AG04450 (cell line): ENCODE results near the gene TSPAN3. TPM values are rescaled to one million over a fixed set of nuclear protein-coding genes. Genes with fewer than 3 reads are reported as not detected.
A peak's percentile ranks its signal among the peaks of the same experiment; 100 is the strongest.

ENCODE experiments used
- CTCF ChIA-PET: fragments of 300-600, 350-600 bp; formaldehyde crosslinking; extraction: SDS; loops from one replicate; lab custom pipeline; 2022; ENCODE audit warnings: antibody characterized with exemption, inconsistent platforms; lab: Charles Lee
- POLR2A ChIA-PET: fragments of 350-600 bp; formaldehyde crosslinking; extraction: SDS; loops from one replicate; lab custom pipeline; 2021; ENCODE audit warnings: antibody characterized with exemption, inconsistent platforms; lab: Yijun Ruan, JAX
- DNase-seq: peaks from one replicate; pipeline ENCODE4 v3.0.0-alpha.2; 2011; ENCODE audit warnings: low read depth, low spot score
- H3K27ac ChIP-seq: one replicate; pipeline ENCODE4 v1.5.1; 2012; ENCODE audit warnings: low read depth, low read length, control low read depth
- H3K27me3 ChIP-seq: one replicate; pipeline ENCODE4 v1.6.0; 2012; ENCODE audit warnings: low read length; ENCODE audit not compliant: control insufficient read depth, insufficient read depth
- H3K4me3 ChIP-seq: 2 replicates; pipeline ENCODE4 v1.5.1; 2011; ENCODE audit warnings: mild to moderate bottlenecking, low read depth, low read length, control low read depth
- H3K9me3 ChIP-seq: 2 replicates; pipeline ENCODE4 v1.5.1; 2012; ENCODE audit warnings: low read length; ENCODE audit not compliant: control insufficient read depth, insufficient read depth
- CTCF ChIP-seq: IDR thresholded peaks from 2 replicates; pipeline ENCODE4 v1.5.1; 2011; ENCODE audit warnings: low read depth, low read length, control low read depth, inconsistent platforms
- polyA plus RNA-seq: library from polyadenylated mRNA; depleted of rRNA; stranded (reverse); fragments of >200 nt; gene quantifications from 2 replicates; pipeline ENCODE4 v1.2.3, GENCODE V29; 2011

TSPAN3 gene
- polyA plus RNA-seq, 1 experiment: 410 TPM

GRCh38 chr15:77026501-77027110 is 44.3 kb downstream of the TSPAN3 start:
- Histone ChIP-seq H3K4me3 (no peak overlapping the region), H3K9me3 (no peaks in the 10 kb centered on the region; the same call in 1 of the 2 replicates), H3K27me3 (no peaks in the 10 kb centered on the region), H3K27ac (no peak overlapping the region)
- ChIA-PET POLR2A (no interaction called here), CTCF (no interaction called here)
- no peak for TF ChIP-seq CTCF
- no peak for DNase-seq

DNA sequence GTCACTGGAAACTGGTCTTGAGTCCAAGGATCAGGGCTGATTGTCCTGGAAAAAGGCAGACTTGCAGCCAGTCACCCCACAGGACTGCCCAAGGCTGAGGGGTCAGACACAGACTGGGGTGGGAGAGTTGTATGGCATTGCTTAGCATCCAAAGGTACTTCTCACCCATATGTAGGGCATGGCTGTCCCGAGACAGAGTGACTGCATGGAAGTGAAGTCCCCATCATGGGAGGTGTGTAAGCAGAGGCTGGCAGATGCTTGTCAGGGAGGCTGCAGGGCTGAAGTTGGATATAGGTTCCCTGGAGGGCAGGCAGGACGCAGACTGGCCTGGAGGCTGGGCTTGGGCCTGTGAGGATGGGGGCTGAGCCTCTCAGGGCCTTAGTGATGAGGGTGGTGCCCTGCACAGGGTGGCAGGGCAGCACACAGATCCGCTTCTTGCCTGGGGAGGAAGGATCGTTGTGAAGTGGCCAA is 44.9 kb downstream of the TSPAN3 start:
- CTCF ChIA-PET: interaction anchor here (1.3 to 2.8 kb wide), 3 partner anchors 7 to 517 kb away, joined by 3 to 16 read pairs (median 4); no protein-coding TSS in a partner anchor

DNA sequence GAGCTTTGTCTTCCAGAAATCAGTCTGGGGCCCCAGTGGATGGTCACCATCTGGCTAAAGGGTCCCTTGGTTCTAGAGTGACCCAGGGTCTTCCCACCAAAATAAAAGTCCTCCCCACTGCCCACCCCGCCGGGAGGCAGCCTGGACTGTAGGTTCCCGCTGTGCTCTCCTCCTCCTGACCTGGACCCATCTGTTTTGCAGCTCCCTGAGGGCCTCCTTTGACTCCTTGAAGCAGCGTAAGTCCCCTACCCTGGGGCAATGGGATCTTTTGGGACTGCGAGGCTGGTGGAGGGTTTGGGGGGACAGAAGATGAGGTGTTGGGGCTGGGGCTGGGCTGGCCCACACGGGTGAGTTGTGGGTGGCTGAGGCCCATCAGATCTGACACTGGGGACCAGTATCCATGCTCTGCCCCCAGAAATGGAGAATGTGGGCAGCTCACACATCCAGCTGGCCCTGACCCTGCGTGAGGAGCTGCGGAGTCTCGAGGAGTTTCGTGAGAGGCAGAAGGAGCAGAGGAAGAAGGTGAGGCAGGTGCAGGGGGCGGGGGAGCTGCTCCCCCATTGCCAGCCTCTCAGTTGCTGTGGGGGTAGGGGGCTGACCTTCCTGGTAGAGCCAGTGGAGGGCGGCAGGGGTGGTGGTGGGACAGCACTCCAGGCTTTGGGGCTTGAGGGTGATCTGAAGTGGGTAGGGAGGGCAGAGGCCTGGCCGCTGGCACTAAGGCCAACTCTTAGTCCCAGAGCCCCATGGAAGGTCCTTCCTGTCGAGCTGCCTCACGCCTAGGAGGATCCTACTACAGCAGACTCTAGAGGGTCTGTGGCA is 45.6 kb downstream of the TSPAN3 start:
- Histone ChIP-seq H3K27ac (no peak overlapping the region), H3K4me3 (no peak overlapping the region), H3K27me3 (no peaks in the 10 kb centered on the region), H3K9me3 (no peaks in the 10 kb centered on the region; the same call in 1 of the 2 replicates)
- no peak for TF ChIP-seq CTCF
- no peak for DNase-seq
- CTCF ChIA-PET: interaction anchor here (0.6 to 2.8 kb wide), 11 partner anchors 8 to 796 kb away, joined by 3 to 16 read pairs (median 3); partner anchors contain the start of gene LINGO1
- POLR2A ChIA-PET: interaction anchor here (0.7 kb wide), 1 partner anchor 28 kb away, joined by 5 read pairs; no protein-coding TSS in a partner anchor

More for the DNA sequence above, 44.9 kb downstream of the TSPAN3 start:
- Histone ChIP-seq H3K4me3 (no peak overlapping the region), H3K9me3 (no peaks in the 10 kb centered on the region; the same call in 1 of the 2 replicates), H3K27ac (no peak overlapping the region), H3K27me3 (no peaks in the 10 kb centered on the region)
- POLR2A ChIA-PET: no interaction called here
- no peak for TF ChIP-seq CTCF
- no peak for DNase-seq

- ChIA-PET CTCF (interaction anchor here (0.6 to 2.8 kb wide), 16 partner anchors 9 to 797 kb away, joined by 3 to 16 read pairs (median 4); partner anchors contain the start of gene LINGO1), POLR2A (no interaction called here)
- peak; percentile 91 for TF ChIP-seq CTCF
- H3K27me3 ChIP-seq: no peaks in the 10 kb centered on the region
- H3K9me3 ChIP-seq: no peaks in the 10 kb centered on the region; the same call in 1 of the 2 replicates
- no peak overlapping the region for H3K27ac ChIP-seq
- no peak for DNase-seq
- H3K4me3 ChIP-seq: no peak overlapping the region
These were observed 46.4 kb downstream of the TSPAN3 start for GRCh38 chr15:77024273-77025082.
